Keratinocyte (primary cell): ENCODE measurements around the gene PLBD2. TPM values are rescaled to one million over a fixed set of nuclear protein-coding genes. Genes with fewer than 3 reads are reported as not detected.

Experiments
- DNase-seq: peaks from one replicate; pipeline ENCODE4 v3.0.0-alpha.2; 2011; ENCODE audit warnings: low read depth, missing footprints, low spot score
- FAIRE-seq: peaks from 2 replicates; lab custom pipeline; 2011; peaks lifted over from hg19 to GRCh38; lab: Jason Lieb, UNC
- H2AFZ ChIP-seq: 2 replicates; pipeline ENCODE4 v1.6.0; 2012; ENCODE audit warnings: low read length, control low read depth, inconsistent platforms; ENCODE audit not compliant: control insufficient read depth
- H3K27ac ChIP-seq: 2 replicates; pipeline ENCODE4 v1.5.1; 2011; ENCODE audit warnings: low read length; ENCODE audit not compliant: control insufficient read depth, insufficient read depth
- H3K27me3 ChIP-seq: 3 replicates; pipeline ENCODE4 v1.6.0; 2011; ENCODE audit warnings: low read length; ENCODE audit not compliant: control insufficient read depth, insufficient read depth; ENCODE audit errors: extremely low read depth
- H3K36me3 ChIP-seq, 2 experiments: 2 replicates in 1 of 2; 3 replicates in 1 of 2; pipeline ENCODE4 v1.5.1; 2011; ENCODE audit warnings: low read length in 2 of 2, mild to moderate bottlenecking in 1 of 2; ENCODE audit not compliant: control insufficient read depth in 2 of 2, insufficient read depth in 2 of 2; ENCODE audit errors: extremely low read depth in 1 of 2
- H3K4me1 ChIP-seq: 3 replicates; pipeline ENCODE4 v1.5.1; 2011; ENCODE audit warnings: low read length; ENCODE audit not compliant: control insufficient read depth, insufficient read depth; ENCODE audit errors: extremely low read depth
- H3K4me2 ChIP-seq: 3 replicates; pipeline ENCODE4 v1.6.0; 2011; ENCODE audit warnings: low read depth, low read length; ENCODE audit not compliant: control insufficient read depth, insufficient read depth; ENCODE audit errors: extremely low read depth
- H3K4me3 ChIP-seq, 3 experiments: fragments of 200-600 bp in 1 of 3; sonication (generic) in 1 of 3; 2 replicates in 2 of 3; 3 replicates in 1 of 3; pipeline ENCODE4 v1.5.1; 2011 to 2016; ENCODE audit warnings: low read length in 3 of 3, mild to moderate bottlenecking in 3 of 3, control low read depth in 2 of 3, inconsistent platforms in 1 of 3, low read depth in 1 of 3, mixed read lengths in 1 of 3, mixed run types in 1 of 3, moderate library complexity in 1 of 3; ENCODE audit not compliant: control insufficient read depth in 2 of 3, insufficient read depth in 2 of 3; ENCODE audit errors: extremely low read depth in 1 of 3
- H3K79me2 ChIP-seq: 2 replicates; pipeline ENCODE4 v1.6.0; 2012; ENCODE audit warnings: low read length; ENCODE audit not compliant: control insufficient read depth, insufficient read depth
- H3K9ac ChIP-seq: 3 replicates; pipeline ENCODE4 v1.6.0; 2011; ENCODE audit warnings: low read length; ENCODE audit not compliant: control insufficient read depth, insufficient read depth; ENCODE audit errors: extremely low read depth
- H3K9me1 ChIP-seq: 3 replicates; pipeline ENCODE4 v1.6.0; 2011; ENCODE audit warnings: low read length; ENCODE audit not compliant: control insufficient read depth, insufficient read depth; ENCODE audit errors: extremely low read depth
- H3K9me3 ChIP-seq: 2 replicates; pipeline ENCODE4 v1.5.1; 2012; ENCODE audit warnings: low read depth, low read length; ENCODE audit not compliant: control insufficient read depth
- H4K20me1 ChIP-seq: 3 replicates; pipeline ENCODE4 v1.6.0; 2011; ENCODE audit warnings: low read length; ENCODE audit not compliant: control insufficient read depth, insufficient read depth; ENCODE audit errors: extremely low read depth
- EZH2 ChIP-seq: IDR thresholded peaks from one replicate; pipeline ENCODE4 v1.6.1; 2012; ENCODE audit warnings: inconsistent platforms, mild to moderate bottlenecking, low read length, moderate library complexity
- dilution Hi-C: fragments of 300-500 bp; cut with MboI; formaldehyde crosslinking; loops from one replicate; pipeline ENCODE4 v1.7.0; 2020; ENCODE audit warnings: low sequenced_read_pairs; ENCODE audit not compliant: extremely low pct_ligation_motif_present
- polyA plus RNA-seq, 5 experiments: library from polyadenylated mRNA; depleted of rRNA in 3 of 5; stranded (reverse) in 3 of 5; stranded (forward) in 1 of 5; unstranded in 1 of 5; fragments of >200 nt; gene quantifications; 1 replicate in 1 of 5; 2 replicates in 3 of 5; 3 replicates in 1 of 5; pipeline versions ENCODE4 v1.2.1 to v1.2.3, GENCODE V29; 2011 to 2012; ENCODE audit warnings: missing spikeins in 2 of 5, low read depth in 1 of 5, low replicate concordance in 1 of 5
- TF ChIP-seq, protein P1 (sequence below), 3 experiments: IDR thresholded peaks in 1 of 3; conservative IDR thresholded peaks in 1 of 3; optimal IDR thresholded peaks in 1 of 3; 2 replicates in 2 of 3; 3 replicates in 1 of 3; pipeline versions ENCODE3 to v1.5.1; 2011; ENCODE audit warnings: low read length in 3 of 3, mild to moderate bottlenecking in 3 of 3, moderate library complexity in 2 of 3, control low read depth in 1 of 3, inconsistent platforms in 1 of 3; ENCODE audit not compliant: insufficient read depth in 2 of 3; ENCODE audit errors: extremely low read depth in 1 of 3

Gene PLBD2
- polyA plus RNA-seq, 1 donor (not counting 4 experiments of a cell fraction or from before 2014, with no cell fraction given) = 12.9 TPM

- no peak overlapping the region for H3K4me2 ChIP-seq
- H3K4me1 ChIP-seq = no peaks in the 10 kb centered on the region
- no peaks in the 10 kb centered on the region for H3K9me1 ChIP-seq
- no peak for DNase-seq
- no peak overlapping the region for H2AFZ ChIP-seq
- no peaks in the 10 kb centered on the region for H3K27me3 ChIP-seq
- no peaks in the 10 kb centered on the region for H3K9me3 ChIP-seq
- no peak overlapping the region for H3K27ac ChIP-seq
- FAIRE-seq = no peak
- H4K20me1 ChIP-seq = no peaks in the 10 kb centered on the region
- TF ChIP-seq EZH2 = no peak
- TF ChIP-seq, protein P1, sequence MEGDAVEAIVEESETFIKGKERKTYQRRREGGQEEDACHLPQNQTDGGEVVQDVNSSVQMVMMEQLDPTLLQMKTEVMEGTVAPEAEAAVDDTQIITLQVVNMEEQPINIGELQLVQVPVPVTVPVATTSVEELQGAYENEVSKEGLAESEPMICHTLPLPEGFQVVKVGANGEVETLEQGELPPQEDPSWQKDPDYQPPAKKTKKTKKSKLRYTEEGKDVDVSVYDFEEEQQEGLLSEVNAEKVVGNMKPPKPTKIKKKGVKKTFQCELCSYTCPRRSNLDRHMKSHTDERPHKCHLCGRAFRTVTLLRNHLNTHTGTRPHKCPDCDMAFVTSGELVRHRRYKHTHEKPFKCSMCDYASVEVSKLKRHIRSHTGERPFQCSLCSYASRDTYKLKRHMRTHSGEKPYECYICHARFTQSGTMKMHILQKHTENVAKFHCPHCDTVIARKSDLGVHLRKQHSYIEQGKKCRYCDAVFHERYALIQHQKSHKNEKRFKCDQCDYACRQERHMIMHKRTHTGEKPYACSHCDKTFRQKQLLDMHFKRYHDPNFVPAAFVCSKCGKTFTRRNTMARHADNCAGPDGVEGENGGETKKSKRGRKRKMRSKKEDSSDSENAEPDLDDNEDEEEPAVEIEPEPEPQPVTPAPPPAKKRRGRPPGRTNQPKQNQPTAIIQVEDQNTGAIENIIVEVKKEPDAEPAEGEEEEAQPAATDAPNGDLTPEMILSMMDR (optimal IDR thresholded peaks at IDR 0.05 in 1 of 3, IDR thresholded peaks at IDR 0.05 in 1 of 3, conservative IDR thresholded peaks at IDR 0.05 in 1 of 3; ENCODE audit: extremely low read depth in 1 of 3, insufficient read depth in 2 of 3, low read length in 3 of 3) = no peak
- no peak overlapping the region for H3K9ac ChIP-seq
- no peak overlapping the region for H3K4me3 ChIP-seq
- H3K36me3 ChIP-seq = peaks cover 10 to 17% of the 10 kb centered on the region in 2 experiments
- dilution Hi-C loops = no loop called here
- H3K79me2 ChIP-seq = no peaks in the 10 kb centered on the region
Observed at GRCh38 chr12:113318046-113318656, 40.2 kb upstream of the PLBD2 start.

- dilution Hi-C loops = no loop called here
- Histone ChIP-seq H4K20me1 (no peaks in the 10 kb centered on the region), H3K4me3 (no peak overlapping the region), H3K36me3 (peaks cover 10 to 17% of the 10 kb centered on the region in 2 experiments), H3K9me1 (no peaks in the 10 kb centered on the region), H3K27me3 (no peaks in the 10 kb centered on the region), H3K4me2 (no peak overlapping the region), H3K27ac (no peak overlapping the region), H3K79me2 (no peaks in the 10 kb centered on the region), H2AFZ (no peak overlapping the region), H3K4me1 (no peaks in the 10 kb centered on the region), H3K9ac (no peak overlapping the region), H3K9me3 (no peaks in the 10 kb centered on the region)
- no peak for DNase-seq
- TF ChIP-seq, protein P1 (optimal IDR thresholded peaks at IDR 0.05 in 1 of 3, IDR thresholded peaks at IDR 0.05 in 1 of 3, conservative IDR thresholded peaks at IDR 0.05 in 1 of 3; ENCODE audit: extremely low read depth in 1 of 3, insufficient read depth in 2 of 3, low read length in 3 of 3) = no peak
- TF ChIP-seq EZH2 = no peak
- FAIRE-seq = no peak
Observed at GRCh38 chr12:113318900-113319628, 39.3 kb upstream of the PLBD2 start.
